Keratinocyte (primary cell): ENCODE results near the gene IWS1. TPM values are rescaled to one million over a fixed set of nuclear protein-coding genes. Genes with fewer than 3 reads are reported as not detected.

Experiments
- DNase-seq: peaks from one replicate; pipeline ENCODE4 v3.0.0-alpha.2; 2011; ENCODE audit warnings: low read depth, missing footprints, low spot score
- FAIRE-seq: peaks from 2 replicates; lab custom pipeline; 2011; peaks lifted over from hg19 to GRCh38; lab: Jason Lieb, UNC
- H2AFZ ChIP-seq: 2 replicates; pipeline ENCODE4 v1.6.0; 2012; ENCODE audit warnings: low read length, control low read depth, inconsistent platforms; ENCODE audit not compliant: control insufficient read depth
- H3K27ac ChIP-seq: 2 replicates; pipeline ENCODE4 v1.5.1; 2011; ENCODE audit warnings: low read length; ENCODE audit not compliant: control insufficient read depth, insufficient read depth
- H3K27me3 ChIP-seq: 3 replicates; pipeline ENCODE4 v1.6.0; 2011; ENCODE audit warnings: low read length; ENCODE audit not compliant: control insufficient read depth, insufficient read depth; ENCODE audit errors: extremely low read depth
- H3K36me3 ChIP-seq, 2 experiments: 2 replicates in 1 of 2; 3 replicates in 1 of 2; pipeline ENCODE4 v1.5.1; 2011; ENCODE audit warnings: low read length in 2 of 2, mild to moderate bottlenecking in 1 of 2; ENCODE audit not compliant: control insufficient read depth in 2 of 2, insufficient read depth in 2 of 2; ENCODE audit errors: extremely low read depth in 1 of 2
- H3K4me1 ChIP-seq: 3 replicates; pipeline ENCODE4 v1.5.1; 2011; ENCODE audit warnings: low read length; ENCODE audit not compliant: control insufficient read depth, insufficient read depth; ENCODE audit errors: extremely low read depth
- H3K4me2 ChIP-seq: 3 replicates; pipeline ENCODE4 v1.6.0; 2011; ENCODE audit warnings: low read depth, low read length; ENCODE audit not compliant: control insufficient read depth, insufficient read depth; ENCODE audit errors: extremely low read depth
- H3K4me3 ChIP-seq, 3 experiments: fragments of 200-600 bp in 1 of 3; sonication (generic) in 1 of 3; 2 replicates in 2 of 3; 3 replicates in 1 of 3; pipeline ENCODE4 v1.5.1; 2011 to 2016; ENCODE audit warnings: low read length in 3 of 3, mild to moderate bottlenecking in 3 of 3, control low read depth in 2 of 3, inconsistent platforms in 1 of 3, low read depth in 1 of 3, mixed read lengths in 1 of 3, mixed run types in 1 of 3, moderate library complexity in 1 of 3; ENCODE audit not compliant: control insufficient read depth in 2 of 3, insufficient read depth in 2 of 3; ENCODE audit errors: extremely low read depth in 1 of 3
- H3K79me2 ChIP-seq: 2 replicates; pipeline ENCODE4 v1.6.0; 2012; ENCODE audit warnings: low read length; ENCODE audit not compliant: control insufficient read depth, insufficient read depth
- H3K9ac ChIP-seq: 3 replicates; pipeline ENCODE4 v1.6.0; 2011; ENCODE audit warnings: low read length; ENCODE audit not compliant: control insufficient read depth, insufficient read depth; ENCODE audit errors: extremely low read depth
- H3K9me1 ChIP-seq: 3 replicates; pipeline ENCODE4 v1.6.0; 2011; ENCODE audit warnings: low read length; ENCODE audit not compliant: control insufficient read depth, insufficient read depth; ENCODE audit errors: extremely low read depth
- H3K9me3 ChIP-seq: 2 replicates; pipeline ENCODE4 v1.5.1; 2012; ENCODE audit warnings: low read depth, low read length; ENCODE audit not compliant: control insufficient read depth
- H4K20me1 ChIP-seq: 3 replicates; pipeline ENCODE4 v1.6.0; 2011; ENCODE audit warnings: low read length; ENCODE audit not compliant: control insufficient read depth, insufficient read depth; ENCODE audit errors: extremely low read depth
- CTCF ChIP-seq, 3 experiments: IDR thresholded peaks in 1 of 3; conservative IDR thresholded peaks in 1 of 3; optimal IDR thresholded peaks in 1 of 3; 2 replicates in 2 of 3; 3 replicates in 1 of 3; pipeline versions ENCODE3 to v1.5.1; 2011; ENCODE audit warnings: low read length in 3 of 3, mild to moderate bottlenecking in 3 of 3, moderate library complexity in 2 of 3, control low read depth in 1 of 3, inconsistent platforms in 1 of 3; ENCODE audit not compliant: insufficient read depth in 2 of 3; ENCODE audit errors: extremely low read depth in 1 of 3
- EZH2 ChIP-seq: IDR thresholded peaks from one replicate; pipeline ENCODE4 v1.6.1; 2012; ENCODE audit warnings: inconsistent platforms, mild to moderate bottlenecking, low read length, moderate library complexity
- dilution Hi-C: fragments of 300-500 bp; cut with MboI; formaldehyde crosslinking; loops from one replicate; pipeline ENCODE4 v1.7.0; 2020; ENCODE audit warnings: low sequenced_read_pairs; ENCODE audit not compliant: extremely low pct_ligation_motif_present
- polyA plus RNA-seq, 5 experiments: library from polyadenylated mRNA; depleted of rRNA in 3 of 5; stranded (reverse) in 3 of 5; stranded (forward) in 1 of 5; unstranded in 1 of 5; fragments of >200 nt; gene quantifications; 1 replicate in 1 of 5; 2 replicates in 3 of 5; 3 replicates in 1 of 5; pipeline versions ENCODE4 v1.2.1 to v1.2.3, GENCODE V29; 2011 to 2012; ENCODE audit warnings: missing spikeins in 2 of 5, low read depth in 1 of 5, low replicate concordance in 1 of 5

Gene IWS1
- polyA plus RNA-seq, 1 donor (not counting 4 experiments of a cell fraction or from before 2014, with no cell fraction given): 52.0 TPM

DNA sequence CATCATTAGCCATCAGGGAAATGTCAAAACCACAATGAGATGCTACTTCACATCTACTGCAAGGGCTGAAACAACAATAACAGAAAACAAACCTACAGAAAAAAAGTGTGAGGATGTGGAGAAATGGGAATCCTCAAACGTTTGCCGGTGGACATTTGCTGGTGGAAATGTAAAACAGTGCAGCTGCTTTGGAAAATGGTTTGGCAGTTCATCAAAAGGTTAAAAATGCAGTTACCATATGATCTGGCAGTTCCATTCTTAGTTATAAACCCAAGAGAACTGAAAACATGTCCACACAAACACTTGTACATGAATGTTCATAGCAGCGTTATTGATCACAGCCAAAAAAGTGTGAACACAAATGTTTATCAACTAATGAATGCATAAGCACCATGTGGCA, 63.8 kb downstream of the IWS1 start:
- no peaks in the 10 kb centered on the region for H3K9me3 ChIP-seq
- H3K79me2 ChIP-seq: no peaks in the 10 kb centered on the region
- H3K27ac ChIP-seq: no peak overlapping the region
- dilution Hi-C loops: loop anchor here (25.0 kb wide), 1 partner anchor 100 kb away; no protein-coding TSS in a partner anchor
- H3K4me1 ChIP-seq: peaks cover 5% of the 10 kb centered on the region
- peak; percentile 23 for FAIRE-seq
- peaks cover 0 to 2% of the 10 kb centered on the region in 2 experiments for H3K36me3 ChIP-seq
- DNase-seq: no peak
- no peaks in the 10 kb centered on the region for H3K27me3 ChIP-seq
- no peak overlapping the region for H3K4me2 ChIP-seq
- no peak for TF ChIP-seq CTCF (optimal IDR thresholded peaks at IDR 0.05 in 1 of 3, IDR thresholded peaks at IDR 0.05 in 1 of 3, conservative IDR thresholded peaks at IDR 0.05 in 1 of 3; ENCODE audit: extremely low read depth in 1 of 3, insufficient read depth in 2 of 3, low read length in 3 of 3)
- TF ChIP-seq EZH2: no peak
- no peaks in the 10 kb centered on the region for H3K9me1 ChIP-seq
- no peaks in the 10 kb centered on the region for H4K20me1 ChIP-seq
- H3K9ac ChIP-seq: no peak overlapping the region
- H2AFZ ChIP-seq: no peak overlapping the region
- H3K4me3 ChIP-seq: no peak overlapping the region

DNA sequence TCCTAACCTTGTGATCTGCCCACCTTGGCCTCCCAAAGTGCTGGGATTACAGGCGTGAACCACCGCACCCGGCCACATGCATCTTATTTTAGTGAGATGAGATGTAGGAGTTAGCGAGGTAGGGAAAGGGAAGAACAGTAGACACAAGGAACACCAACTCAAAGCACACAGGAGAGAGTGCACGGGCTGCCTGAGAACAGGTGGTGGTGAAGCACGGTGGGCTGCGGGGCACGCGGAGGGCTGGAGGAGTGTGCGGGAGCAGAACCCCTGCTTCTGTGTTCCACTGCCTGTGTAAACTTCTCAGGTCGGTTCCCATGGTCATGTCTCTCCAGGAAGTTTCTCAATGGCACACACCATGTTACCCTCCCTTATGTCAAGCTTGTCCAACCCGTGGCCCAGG, 69.3 kb downstream of the IWS1 start:
- Histone ChIP-seq H3K4me2 (no peak overlapping the region), H3K9me1 (no peaks in the 10 kb centered on the region), H3K79me2 (no peaks in the 10 kb centered on the region), H3K4me1 (no peaks in the 10 kb centered on the region), H3K27me3 (no peaks in the 10 kb centered on the region), H3K4me3 (no peak overlapping the region), H3K27ac (no peak overlapping the region), H2AFZ (no peak overlapping the region), H3K36me3 (no peaks in the 10 kb centered on the region), H4K20me1 (no peaks in the 10 kb centered on the region), H3K9ac (no peak overlapping the region), H3K9me3 (no peaks in the 10 kb centered on the region)
- FAIRE-seq (no peak), DNase-seq (no peak)
- dilution Hi-C loops: loop anchor here (25.0 kb wide), 1 partner anchor 95 kb away; no protein-coding TSS in a partner anchor
- no peak for TF ChIP-seq CTCF (optimal IDR thresholded peaks at IDR 0.05 in 1 of 3, IDR thresholded peaks at IDR 0.05 in 1 of 3, conservative IDR thresholded peaks at IDR 0.05 in 1 of 3; ENCODE audit: extremely low read depth in 1 of 3, insufficient read depth in 2 of 3, low read length in 3 of 3)
- no peak for TF ChIP-seq EZH2
